ENCODE results near the gene BCL3.

- TF ChIP-seq MAZ (IDR thresholded peaks at IDR 0.05; ENCODE audit: borderline replicate concordance, low read depth, low read length), result no peak
- TF ChIP-seq MAFK (IDR thresholded peaks at IDR 0.05; ENCODE audit: low read depth, low read length), result no peak
- no peak for TF ChIP-seq CTCF (conservative IDR thresholded peaks at IDR 0.05; ENCODE audit: low read depth, low read length)
- no peak for TF ChIP-seq CEBPB (IDR thresholded peaks at IDR 0.05; ENCODE audit: low read depth, low read length)
- no peak for TF ChIP-seq RFX5 (IDR thresholded peaks at IDR 0.05; ENCODE audit: low read depth, low read length)
- TF ChIP-seq POLR2A (IDR thresholded peaks at IDR 0.05; ENCODE audit: low read depth, low read length), result no peak
These were observed 10.7 kb downstream of the BCL3 start for GRCh38 chr19:44759083-44759804.
